EL (cell line): ENCODE results near the gene SORCS1.

ENCODE experiments used
- DNase-seq: peaks from one replicate; pipeline ENCODE4 v3.0.0-alpha.2; 2016

Gene SORCS1

GRCh38 chr10:106714734-106715555, 449.6 kb downstream of the SORCS1 start:
- DNase-seq, result no peak

- DNase-seq, result no peak
These were observed 450.7 kb downstream of the SORCS1 start for GRCh38 chr10:106713846-106714245.

- DNase-seq, result no peak
These were observed 451.5 kb downstream of the SORCS1 start for GRCh38 chr10:106712988-106713387.

GRCh38 chr10:106711313-106711906, 453.1 kb downstream of the SORCS1 start:
- DNase-seq, result peak; percentile 29

DNA sequence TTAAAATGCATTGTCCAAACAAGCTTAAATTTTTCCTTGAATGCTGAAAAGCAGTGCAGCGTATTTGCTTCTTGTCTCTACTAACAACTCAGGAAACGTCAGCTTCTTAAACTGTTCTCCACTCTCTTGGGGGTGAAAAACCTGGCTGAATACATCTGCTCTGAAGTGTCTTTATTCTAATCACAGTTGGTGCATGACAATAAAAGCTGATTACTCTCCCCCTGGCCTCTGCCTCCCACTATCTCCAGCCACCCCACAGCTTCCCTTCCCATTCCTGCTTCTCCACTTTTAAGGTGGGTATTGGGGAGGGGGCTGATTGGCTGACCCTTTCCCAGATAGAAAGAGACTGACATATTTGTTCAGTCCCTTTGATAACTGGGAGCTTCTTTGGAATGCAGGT, 456.0 kb downstream of the SORCS1 start:
- no peak for DNase-seq

DNA sequence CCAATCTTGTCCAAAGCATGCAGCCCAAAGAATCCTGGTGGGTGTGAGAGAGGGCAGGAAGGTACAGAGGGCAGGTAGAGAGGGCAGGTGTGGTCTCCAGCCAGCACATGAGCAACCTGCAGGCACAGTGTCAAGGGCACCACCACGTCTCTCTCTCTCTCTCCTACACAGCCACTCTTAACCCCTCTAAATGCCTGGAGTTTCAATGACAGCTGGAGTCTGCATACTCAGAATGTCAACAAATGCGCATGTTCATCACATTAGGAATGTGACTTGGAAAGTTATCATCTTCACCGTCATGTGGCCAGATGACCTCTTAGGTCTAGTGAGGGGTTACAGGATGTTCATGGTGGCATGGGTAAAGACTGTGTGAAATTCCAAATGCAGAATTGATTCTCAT, 456.8 kb downstream of the SORCS1 start:
- DNase-seq, result no peak

DNA sequence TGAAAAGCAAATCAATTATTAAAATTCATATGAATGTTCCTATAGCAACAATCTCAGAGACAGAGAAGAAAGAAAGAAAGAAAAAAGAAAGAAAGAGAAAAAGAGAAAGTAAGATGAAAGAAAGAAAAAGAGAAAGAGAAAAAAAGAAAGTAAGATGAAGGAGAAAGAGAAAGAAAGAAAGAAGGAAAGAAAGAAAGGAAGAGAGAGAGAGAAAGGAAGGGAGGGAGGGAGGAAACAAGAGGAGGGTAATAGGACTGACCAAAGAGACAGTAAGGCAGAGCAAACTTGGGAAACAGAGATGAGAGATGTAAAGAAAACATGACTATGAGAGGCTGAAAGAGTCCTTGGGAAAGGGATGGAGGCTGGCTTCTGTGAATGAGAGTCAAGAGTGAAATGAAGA, 458.4 kb downstream of the SORCS1 start:
- no peak for DNase-seq

DNA sequence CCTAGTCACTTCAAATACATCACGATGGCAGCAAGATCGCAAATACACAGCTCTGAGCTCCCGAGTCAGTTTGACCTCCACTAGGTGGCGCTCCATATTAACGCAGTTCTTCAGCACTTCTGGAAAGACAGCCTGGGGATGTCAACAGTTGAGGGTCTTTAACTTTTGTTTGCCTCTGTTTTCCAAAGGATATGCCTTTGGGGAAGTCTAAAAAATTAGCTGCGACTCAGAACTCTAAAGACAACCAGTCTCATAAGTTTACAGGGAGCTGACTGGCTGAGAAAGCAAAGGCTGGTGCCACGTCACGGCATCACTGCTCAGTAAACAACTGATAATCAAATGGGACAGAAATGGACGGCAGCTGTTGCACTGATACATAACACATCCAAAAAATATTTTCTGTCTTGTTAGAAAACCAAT, 458.8 kb downstream of the SORCS1 start:
- DNase-seq, result peak; percentile 67

- DNase-seq, result no peak
These were observed 468.3 kb downstream of the SORCS1 start for GRCh38 chr10:106696239-106696638.

DNA sequence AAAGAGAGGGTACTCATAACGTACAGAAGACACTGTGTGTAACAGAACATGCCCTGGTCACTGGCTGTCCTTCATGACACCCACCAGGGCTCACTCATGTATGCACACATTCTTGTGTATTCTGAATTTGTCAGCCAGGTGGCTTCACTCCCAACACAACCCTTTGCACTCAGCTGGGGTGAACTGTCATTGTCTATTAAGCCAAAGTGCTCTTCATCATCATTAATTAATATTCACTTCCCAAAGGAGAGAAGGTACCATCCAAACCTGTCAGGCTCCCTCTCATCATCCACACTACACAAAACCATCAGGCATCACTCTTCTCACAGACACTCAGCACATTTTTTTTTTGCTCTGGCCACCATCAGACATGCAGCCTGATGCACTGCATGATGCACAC, 469.8 kb downstream of the SORCS1 start:
- no peak for DNase-seq

DNA sequence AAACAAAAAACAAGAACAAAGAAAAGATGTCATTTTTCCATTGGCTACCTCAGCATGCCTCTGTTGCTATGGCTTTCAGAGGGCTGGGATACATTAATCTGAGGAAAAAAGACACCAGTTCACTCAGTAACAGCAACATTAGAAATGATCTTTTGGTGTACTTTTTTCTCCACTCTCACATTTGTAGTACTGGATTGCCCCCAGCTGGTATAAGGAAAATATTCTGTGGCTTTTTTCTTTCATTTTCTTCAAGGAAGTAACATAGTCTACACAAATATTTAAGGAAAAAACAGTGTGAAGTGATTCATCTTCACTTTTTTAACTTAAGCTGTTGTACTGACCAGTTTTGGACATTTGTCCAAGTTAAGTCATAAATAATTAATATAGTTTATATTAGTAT, 482.3 kb downstream of the SORCS1 start:
- peak; percentile 49 for DNase-seq

DNA sequence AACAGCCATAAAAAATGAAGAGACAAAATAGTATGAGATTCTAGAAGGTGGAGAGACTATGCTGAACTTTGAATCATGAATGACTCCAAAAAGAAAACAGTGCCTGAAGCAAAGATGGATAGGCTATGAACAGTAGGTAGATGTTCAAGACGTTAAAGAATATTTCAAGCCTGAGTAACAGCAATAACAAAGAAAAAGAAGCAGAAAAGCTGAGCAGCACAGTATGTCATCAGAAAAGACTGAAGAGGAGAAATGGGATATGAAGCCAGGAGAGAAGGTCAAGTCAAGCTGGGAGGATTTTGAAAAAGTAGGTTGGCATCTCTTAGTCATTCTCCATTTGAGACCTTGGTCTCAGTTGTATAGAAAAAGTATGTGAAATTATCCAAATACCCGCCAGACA, 484.4 kb downstream of the SORCS1 start:
- DNase-seq, result peak; percentile 57

DNA sequence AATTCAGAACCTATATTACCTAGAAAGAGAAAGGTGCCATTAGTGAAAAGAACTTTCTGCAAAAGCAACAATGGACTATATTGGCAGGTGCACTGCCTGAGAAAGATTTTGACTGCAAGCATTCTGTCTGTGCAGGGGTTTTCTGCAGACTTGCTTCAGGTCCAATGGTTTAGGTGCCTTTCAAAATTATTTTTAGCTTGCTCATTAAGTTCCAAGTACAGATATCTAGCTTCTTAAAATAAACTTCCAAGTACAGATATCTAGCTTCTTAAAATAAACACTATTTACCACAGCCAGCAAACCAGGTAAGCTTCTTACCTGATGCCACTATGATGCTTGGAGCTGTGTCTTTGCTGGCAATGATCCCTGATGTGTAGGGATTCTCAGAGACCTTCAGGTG, 485.2 kb downstream of the SORCS1 start:
- no peak for DNase-seq

DNA sequence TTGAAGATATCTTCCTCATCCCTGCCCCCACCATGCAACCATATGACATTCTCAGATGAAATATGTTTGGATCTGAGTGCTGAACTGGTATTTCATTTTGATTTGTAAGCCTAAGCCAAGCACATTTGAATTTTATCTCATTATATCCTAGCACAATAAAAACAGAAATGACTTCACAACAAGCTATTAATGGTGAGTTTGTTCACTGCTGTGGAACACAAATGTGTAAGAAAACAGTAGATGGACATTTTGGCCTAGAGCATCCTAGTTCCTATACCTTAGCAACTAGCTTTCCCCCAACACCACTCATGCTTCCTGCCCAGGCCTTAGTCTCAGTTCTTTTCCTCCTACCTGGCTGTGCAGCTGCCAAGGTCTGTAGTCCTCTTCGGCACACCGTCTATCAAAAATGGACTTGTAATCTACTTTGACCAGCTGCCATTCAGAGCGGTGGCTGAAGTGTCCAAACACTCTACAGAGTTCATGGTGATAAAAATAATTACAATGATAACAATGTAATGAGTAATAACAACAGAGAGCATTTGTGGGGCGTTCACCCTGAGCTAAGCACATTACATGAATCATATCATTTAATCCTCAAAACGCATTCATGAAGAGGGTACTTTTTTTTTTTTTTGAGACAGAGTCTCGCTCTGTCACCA, 491.9 kb downstream of the SORCS1 start:
- peak; percentile 23 for DNase-seq

GRCh38 chr10:106661767-106662140, 502.8 kb downstream of the SORCS1 start:
- DNase-seq, result no peak

DNA sequence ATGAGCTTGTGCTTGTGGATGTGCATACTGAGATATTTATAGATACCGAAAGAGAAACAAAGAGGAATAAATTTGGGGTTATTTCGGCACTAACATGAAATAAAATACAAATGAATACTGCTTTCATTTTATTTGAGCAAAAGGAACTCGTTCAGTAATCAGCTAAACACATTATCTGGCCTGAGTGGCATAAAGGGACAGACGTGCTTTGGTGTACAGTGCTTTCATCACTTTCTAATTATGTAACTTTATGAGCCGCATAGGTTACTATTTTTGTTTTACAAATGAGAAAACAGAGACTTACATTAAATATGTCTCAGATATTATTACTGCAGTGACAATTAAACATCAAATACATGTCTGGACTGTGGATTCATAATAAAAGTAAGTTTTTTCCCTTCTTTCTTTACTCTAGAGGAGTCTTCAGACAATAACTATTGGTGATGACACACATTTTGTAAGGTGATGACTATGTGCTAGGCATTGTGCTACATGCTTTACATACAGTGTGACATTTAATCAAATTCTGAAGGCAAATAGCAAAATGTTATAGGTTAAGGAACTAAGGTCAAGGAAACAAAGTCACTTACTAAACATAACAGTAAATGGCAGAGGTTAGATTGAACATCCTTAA, 503.3 kb downstream of the SORCS1 start:
- no peak for DNase-seq

DNA sequence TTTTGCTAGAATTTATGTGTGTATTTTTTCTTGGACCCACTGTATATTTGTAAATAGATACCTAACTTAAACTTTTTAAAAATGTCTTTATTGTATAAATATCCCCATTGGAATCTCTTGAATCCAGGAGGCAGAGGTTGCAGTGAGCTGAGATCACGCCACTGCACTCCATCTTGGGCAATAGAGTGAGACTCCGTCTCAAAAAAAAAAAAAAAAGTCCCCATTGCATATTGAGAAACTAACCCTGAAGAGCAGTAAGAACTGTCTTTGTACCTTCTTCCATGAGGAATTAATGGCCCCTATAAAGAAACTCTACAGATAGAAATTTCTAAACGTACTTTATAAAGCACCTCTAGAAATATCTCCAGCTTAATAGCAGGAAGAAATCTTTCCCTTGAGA, 504.0 kb downstream of the SORCS1 start:
- DNase-seq, result no peak

DNA sequence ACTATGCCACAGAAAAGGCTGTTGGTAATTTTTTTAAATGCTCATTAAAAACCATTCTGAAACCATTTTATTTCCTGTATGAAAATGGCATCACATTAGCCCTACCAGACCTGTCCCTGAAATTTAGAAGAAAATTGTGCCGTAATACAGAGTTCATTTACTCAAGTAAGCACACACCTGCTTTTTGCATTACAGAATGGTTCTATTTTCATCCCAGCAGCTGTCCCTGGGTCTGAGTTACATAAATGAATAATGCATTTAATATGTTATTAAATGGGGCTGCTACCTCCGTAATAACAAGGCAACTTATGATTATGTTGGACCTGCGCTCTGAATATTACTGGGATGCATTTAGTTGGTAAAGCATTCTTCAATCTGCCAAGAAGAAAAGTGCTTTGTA, 508.9 kb downstream of the SORCS1 start:
- DNase-seq, result no peak

GRCh38 chr10:106655165-106655564, 509.3 kb downstream of the SORCS1 start:
- DNase-seq, result no peak

DNA sequence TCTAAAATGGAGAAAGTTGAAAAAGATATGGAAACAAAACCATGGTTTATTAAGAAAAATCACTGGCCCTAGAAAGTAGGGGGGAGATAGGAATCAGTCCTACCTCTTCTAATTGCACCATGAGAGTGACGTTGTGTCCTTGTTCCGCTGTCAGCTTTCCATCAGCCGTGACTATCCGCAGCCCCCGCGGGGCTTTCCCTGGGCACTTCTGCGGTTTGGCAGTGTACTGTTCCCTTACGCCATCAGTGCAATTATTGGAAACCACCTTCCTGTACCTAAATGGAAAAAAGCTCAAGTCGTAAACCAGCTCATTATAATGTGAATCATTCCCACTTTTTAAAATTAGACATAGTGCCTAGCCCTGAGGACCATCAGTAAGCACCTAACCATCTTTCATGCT, 512.2 kb downstream of the SORCS1 start:
- no peak for DNase-seq

DNA sequence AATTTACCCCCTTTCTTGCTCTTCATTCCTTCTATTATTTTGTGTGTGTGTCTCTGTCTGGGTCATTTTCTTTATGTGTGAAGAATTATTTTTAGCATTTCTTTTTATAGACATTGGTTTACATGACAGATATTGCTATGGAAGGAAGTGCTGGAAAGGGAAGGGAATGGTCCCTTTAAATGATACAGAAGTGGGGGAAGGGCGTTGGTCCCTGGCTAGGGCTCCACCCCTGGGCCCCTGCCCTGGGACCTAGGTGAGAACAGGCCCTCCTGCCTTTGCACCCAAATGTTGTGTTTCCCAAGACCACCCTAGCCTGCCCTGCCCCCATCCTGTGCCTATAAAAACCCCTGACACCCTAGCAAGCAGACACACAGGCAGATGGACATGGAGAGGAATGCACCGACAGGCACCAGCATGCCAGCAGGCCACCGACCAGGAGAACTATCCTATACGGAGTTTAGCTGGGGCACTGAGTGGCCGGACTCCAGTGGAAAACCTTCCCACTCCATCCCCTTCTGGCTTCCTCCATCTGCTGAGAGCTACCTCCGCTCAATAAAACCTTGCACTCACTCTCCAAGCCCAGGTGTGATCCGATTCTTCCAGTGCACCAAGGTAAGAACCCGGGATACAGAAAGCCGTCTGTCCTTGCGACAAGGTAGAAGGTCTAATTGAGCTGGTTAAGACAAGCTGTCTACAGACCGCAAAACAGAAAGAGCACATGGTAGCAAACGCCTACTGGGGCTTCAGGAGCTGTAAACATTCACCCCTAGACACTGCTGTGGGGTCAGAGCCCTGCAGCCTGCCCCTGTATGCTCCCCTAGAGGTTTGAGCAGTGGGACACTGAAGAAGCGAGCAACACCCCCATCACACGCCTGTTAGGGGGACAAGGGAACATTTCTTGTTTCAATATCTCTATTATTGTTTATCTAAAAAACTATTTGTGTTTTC, 515.7 kb downstream of the SORCS1 start:
- no peak for DNase-seq

DNA sequence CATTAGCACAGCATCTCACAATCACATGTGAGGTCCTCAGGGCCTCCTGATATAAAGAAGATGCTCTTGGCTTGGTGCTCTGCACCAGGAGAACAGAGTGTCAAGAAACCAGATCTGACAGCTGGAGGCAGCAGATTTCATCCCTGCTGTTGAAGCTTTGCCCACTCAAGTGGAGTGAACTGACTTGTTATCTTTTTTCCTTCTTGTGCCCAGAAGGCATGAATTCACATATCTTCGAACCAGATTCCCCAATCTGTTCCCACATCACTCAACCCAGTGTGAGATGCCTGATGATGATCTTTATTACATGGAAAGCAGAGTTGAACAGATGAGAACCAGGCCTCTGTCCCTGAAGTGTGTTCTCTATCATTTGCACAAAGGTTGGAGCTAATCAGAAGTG, 521.0 kb downstream of the SORCS1 start:
- DNase-seq, result no peak

DNA sequence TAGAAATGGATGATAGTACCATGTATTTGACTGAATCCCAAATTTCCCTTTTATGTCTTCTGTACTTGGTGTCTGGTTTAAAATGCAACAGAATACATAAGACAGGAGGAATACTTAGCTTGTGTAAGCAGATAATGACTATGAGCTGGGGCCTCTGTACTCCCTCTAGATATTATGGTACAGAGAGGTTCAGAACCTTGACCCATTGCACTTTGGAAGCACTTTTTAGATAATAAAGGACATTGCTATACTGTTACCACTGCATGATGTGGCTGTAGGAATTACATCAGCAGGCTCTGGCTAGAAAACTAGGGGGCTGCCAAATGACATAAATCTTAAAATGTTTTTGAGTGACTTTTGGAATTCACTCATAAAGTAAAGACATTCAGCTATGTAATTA, 526.6 kb downstream of the SORCS1 start:
- DNase-seq, result no peak
